PC-9 (cell line): ENCODE data around the gene ECI1. TPM values are rescaled to one million over a fixed set of nuclear protein-coding genes. Genes with fewer than 3 reads are reported as not detected.

ENCODE experiments used
- BruUV-seq: library from RNA; stranded (reverse); fragments of 400-500 nt; replicated peaks from 2 replicates; lab custom pipeline; 2021; lab: Mats Ljungman, UMichigan
- CTCF ChIA-PET: fragments of 300-600 bp; sonication (Branson Sonifier 250); formaldehyde crosslinking; loops from one replicate; lab custom pipeline; 2022; ENCODE audit warnings: antibody characterized with exemption; lab: Charles Lee
- POLR2A ChIA-PET: fragments of 300-600 bp; sonication (Branson Sonifier 250); formaldehyde crosslinking; loops from one replicate; lab custom pipeline; 2022; ENCODE audit warnings: antibody characterized with exemption; ENCODE audit not compliant: unreplicated experiment; lab: Charles Lee
- DNase-seq, 2 experiments: peaks; one replicate each; pipeline versions ENCODE4 v3.0.0 to v3.0.0-alpha.2; 2015 to 2022; ENCODE audit warnings: mixed read lengths in 1 of 2
- H2AFZ ChIP-seq: fragments of 200-600 bp; sonication (generic); 2 replicates; pipeline ENCODE4 v1.8.1; 2017; ENCODE audit warnings: antibody characterized with exemption
- H3F3A ChIP-seq: fragments of 200-600 bp; sonication (generic); 2 replicates; pipeline ENCODE4 v1.8.1; 2017; ENCODE audit warnings: antibody characterized with exemption, mild to moderate bottlenecking, low read depth; ENCODE audit not compliant: insufficient read depth
- H3K27ac ChIP-seq: fragments of 200-600 bp; sonication (generic); 2 replicates; pipeline ENCODE4 v1.6.1; 2016; ENCODE audit warnings: mixed run types
- H3K27me3 ChIP-seq: fragments of 200-600 bp; sonication (generic); 2 replicates; pipeline ENCODE4 v1.6.1; 2016; ENCODE audit warnings: low read depth, mixed run types; ENCODE audit not compliant: insufficient read depth
- H3K36me3 ChIP-seq: fragments of 200-600 bp; sonication (generic); 2 replicates; pipeline ENCODE4 v1.6.1; 2016; ENCODE audit warnings: low read depth, mixed run types
- H3K4me1 ChIP-seq: fragments of 200-600 bp; sonication (generic); replicated peaks from 2 replicates; pipeline ENCODE4 v1.6.1; 2016; ENCODE audit warnings: mixed run types; ENCODE audit not compliant: insufficient read depth
- H3K4me2 ChIP-seq: fragments of 200-600 bp; sonication (generic); 2 replicates; pipeline ENCODE4 v1.6.1; 2017; ENCODE audit warnings: mixed run types
- H3K4me3 ChIP-seq: fragments of 200-600 bp; sonication (generic); 2 replicates; pipeline ENCODE4 v1.6.1; 2016; ENCODE audit warnings: mixed run types
- H3K79me2 ChIP-seq: fragments of 200-600 bp; sonication (generic); 2 replicates; pipeline ENCODE4 v1.6.1; 2017; ENCODE audit warnings: low read depth, mixed run types
- H3K9me2 ChIP-seq: fragments of 200-600 bp; sonication (generic); 2 replicates; pipeline ENCODE4 v1.8.1; 2017; ENCODE audit warnings: mild to moderate bottlenecking; ENCODE audit not compliant: insufficient read depth
- H3K9me3 ChIP-seq: fragments of 200-600 bp; sonication (generic); 2 replicates; pipeline ENCODE4 v1.8.1; 2016; ENCODE audit warnings: low read depth; ENCODE audit not compliant: insufficient read depth
- H4K20me1 ChIP-seq: fragments of 200-600 bp; sonication (generic); 2 replicates; pipeline ENCODE4 v1.8.1; 2017; ENCODE audit not compliant: insufficient read depth
- EZH2 ChIP-seq: fragments of 200-600 bp; sonication (generic); IDR thresholded peaks from 2 replicates; pipeline ENCODE4 v1.8.0; 2017; ENCODE audit warnings: antibody characterized with exemption, low read depth
- intact Hi-C: fragments of 100-400 bp; cut with micrococcal nuclease; formaldehyde crosslinking; loops from one replicate; pipeline ENCODE4 v1.10.0; 2022; ENCODE audit not compliant: unreplicated experiment
- total RNA-seq: library from RNA; stranded (reverse); gene quantifications from 2 replicates; pipeline ENCODE4 v1.2.3, GENCODE V29; 2021
- TF ChIP-seq, protein P1 (sequence below): fragments of 200-600 bp; sonication (generic); conservative IDR thresholded peaks from 2 replicates; pipeline ENCODE4 v1.6.1; 2017; ENCODE audit warnings: mixed run types, antibody characterized with exemption, mild to moderate bottlenecking, moderate library complexity

ECI1 gene
- total RNA-seq, 1 experiment from 2014 or later, result 131 TPM

DNA sequence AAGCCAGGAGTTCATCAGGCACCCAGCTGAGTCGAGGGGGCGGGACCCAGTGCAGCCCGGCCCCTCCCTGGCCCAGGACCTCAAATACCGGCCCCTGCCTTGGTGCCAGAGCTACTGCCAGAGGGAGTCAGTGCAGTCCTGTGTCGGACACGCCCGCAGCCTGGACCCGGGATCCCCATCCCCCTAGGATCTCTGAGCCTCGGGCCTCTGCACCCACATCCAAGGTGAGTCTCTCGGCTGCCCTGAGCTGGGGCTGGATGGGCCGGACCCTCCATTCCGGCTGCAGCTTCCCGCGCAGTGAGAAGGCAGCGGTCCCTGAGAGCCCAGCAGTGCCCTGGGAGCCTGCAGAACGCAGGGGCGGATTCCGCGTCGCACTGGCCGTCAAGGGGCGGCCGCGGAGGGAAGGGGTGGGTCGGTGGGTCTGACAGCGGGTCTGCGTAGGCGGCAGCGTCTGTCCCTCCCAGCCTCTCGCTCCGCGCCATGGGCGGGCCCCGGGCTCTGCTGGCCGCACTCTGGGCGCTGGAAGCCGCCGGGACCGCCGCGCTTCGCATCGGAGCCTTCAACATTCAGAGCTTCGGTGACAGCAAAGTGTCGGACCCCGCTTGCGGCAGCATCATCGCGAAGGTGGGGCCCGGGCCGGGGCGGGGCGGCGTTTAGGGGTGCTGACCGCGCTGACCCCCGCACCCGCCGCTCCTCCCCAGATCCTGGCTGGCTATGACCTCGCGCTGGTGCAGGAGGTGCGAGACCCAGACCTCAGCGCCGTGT is 14.9 kb downstream of the ECI1 start, which contains the start of gene DNASE1L2:
DNASE1L2 (plus strand) TSS at position 108 of the 765 bp plus-strand sequence; CDS start at position 481, 373 bp downstream.
- DNase-seq, result no peak
- no peaks in the 10 kb centered on the region for H3K36me3 ChIP-seq
- no peaks in the 10 kb centered on the region for H3K9me3 ChIP-seq
- no peak within 1 kb of the TSS for H2AFZ ChIP-seq
- peaks cover 31% of the 10 kb centered on the region for H3F3A ChIP-seq
- H3K4me2 ChIP-seq, result no peak within 1 kb of the TSS
- no peaks in the 10 kb centered on the region for H3K9me2 ChIP-seq
- H3K79me2 ChIP-seq, result no peaks in the 10 kb centered on the region
- TF ChIP-seq EZH2, result no peak
- TF ChIP-seq, protein P1, sequence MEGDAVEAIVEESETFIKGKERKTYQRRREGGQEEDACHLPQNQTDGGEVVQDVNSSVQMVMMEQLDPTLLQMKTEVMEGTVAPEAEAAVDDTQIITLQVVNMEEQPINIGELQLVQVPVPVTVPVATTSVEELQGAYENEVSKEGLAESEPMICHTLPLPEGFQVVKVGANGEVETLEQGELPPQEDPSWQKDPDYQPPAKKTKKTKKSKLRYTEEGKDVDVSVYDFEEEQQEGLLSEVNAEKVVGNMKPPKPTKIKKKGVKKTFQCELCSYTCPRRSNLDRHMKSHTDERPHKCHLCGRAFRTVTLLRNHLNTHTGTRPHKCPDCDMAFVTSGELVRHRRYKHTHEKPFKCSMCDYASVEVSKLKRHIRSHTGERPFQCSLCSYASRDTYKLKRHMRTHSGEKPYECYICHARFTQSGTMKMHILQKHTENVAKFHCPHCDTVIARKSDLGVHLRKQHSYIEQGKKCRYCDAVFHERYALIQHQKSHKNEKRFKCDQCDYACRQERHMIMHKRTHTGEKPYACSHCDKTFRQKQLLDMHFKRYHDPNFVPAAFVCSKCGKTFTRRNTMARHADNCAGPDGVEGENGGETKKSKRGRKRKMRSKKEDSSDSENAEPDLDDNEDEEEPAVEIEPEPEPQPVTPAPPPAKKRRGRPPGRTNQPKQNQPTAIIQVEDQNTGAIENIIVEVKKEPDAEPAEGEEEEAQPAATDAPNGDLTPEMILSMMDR, result no peak
- ChIA-PET POLR2A (interaction anchor here (0.6 kb wide), 1 partner anchor 14 kb away, joined by 4 read pairs; no protein-coding TSS in a partner anchor), CTCF (no interaction called here)
- no peaks in the 10 kb centered on the region for H3K27me3 ChIP-seq
- no peaks in the 10 kb centered on the region for H3K4me1 ChIP-seq
- intact Hi-C loops, result no loop called here
- no peak within 1 kb of the TSS for H3K27ac ChIP-seq
- H4K20me1 ChIP-seq, result peaks cover 17% of the 10 kb centered on the region; the same call in 1 of the 2 replicates
- BruUV-seq, result no TSS peak
- no peak within 1 kb of the TSS for H3K4me3 ChIP-seq

GRCh38 chr16:2235695-2236336 is 15.6 kb downstream of the ECI1 start:
- POLR2A ChIA-PET, result no interaction called here
- BruUV-seq, result no TSS peak
- Histone ChIP-seq H3K27ac (no peak overlapping the region), H3K9me2 (no peaks in the 10 kb centered on the region), H2AFZ (no peak overlapping the region), H3K9me3 (no peaks in the 10 kb centered on the region), H4K20me1 (peaks cover 18% of the 10 kb centered on the region), H3K4me1 (no peaks in the 10 kb centered on the region), H3K27me3 (no peaks in the 10 kb centered on the region), H3K36me3 (no peaks in the 10 kb centered on the region), H3K79me2 (no peaks in the 10 kb centered on the region), H3K4me3 (no peak overlapping the region), H3K4me2 (no peak overlapping the region), H3F3A (peaks cover 27% of the 10 kb centered on the region)
- CTCF ChIA-PET, result no interaction called here
- intact Hi-C loops, result no loop called here
- TF ChIP-seq EZH2, result no peak
- TF ChIP-seq, protein P1, result no peak
- no peak for DNase-seq

DNA sequence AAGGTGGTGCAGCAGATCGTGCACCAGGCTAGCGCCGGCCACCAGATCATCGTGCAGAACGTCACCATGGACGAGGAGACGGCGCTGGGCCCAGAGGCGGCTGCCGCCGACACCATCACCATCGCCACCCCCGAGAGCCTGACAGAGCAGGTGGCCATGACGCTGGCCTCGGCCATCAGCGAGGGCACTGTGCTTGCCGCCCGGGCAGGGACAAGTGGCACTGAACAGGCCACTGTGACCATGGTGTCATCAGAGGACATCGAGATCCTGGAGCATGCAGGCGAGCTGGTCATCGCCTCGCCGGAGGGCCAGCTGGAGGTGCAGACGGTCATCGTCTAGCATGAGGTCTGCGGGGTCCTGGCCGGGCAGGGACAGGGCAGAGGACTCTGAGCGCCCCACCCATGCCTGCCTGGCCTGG is 16.1 kb downstream of the ECI1 start:
- Histone ChIP-seq H3F3A (peaks cover 21% of the 10 kb centered on the region; the same call in 1 of the 2 replicates), H3K4me2 (no peak overlapping the region), H3K36me3 (no peaks in the 10 kb centered on the region), H3K9me2 (no peaks in the 10 kb centered on the region), H4K20me1 (peaks cover 22% of the 10 kb centered on the region), H3K27me3 (no peaks in the 10 kb centered on the region), H3K4me1 (no peaks in the 10 kb centered on the region), H3K4me3 (no peak overlapping the region), H3K27ac (no peak overlapping the region), H3K9me3 (no peaks in the 10 kb centered on the region), H2AFZ (no peak overlapping the region), H3K79me2 (no peaks in the 10 kb centered on the region)
- BruUV-seq, result no TSS peak
- POLR2A ChIA-PET, result no interaction called here
- CTCF ChIA-PET, result no interaction called here
- intact Hi-C loops, result no loop called here
- TF ChIP-seq, protein P1, result no peak
- no peak for TF ChIP-seq EZH2
- DNase-seq, result no peak
